ENCODE measurements around the gene PPIAL4G.
"Not testable (repeated sequence)": the region's sequence is repeated elsewhere in the genome, so short reads cannot be mapped to it uniquely, and the experiment has no call there.

The PPIAL4G gene

GRCh38 chr1:148483029-148483428, at the start of gene PPIAL4G:
TSS of gene PPIAL4G (minus strand) at chr1:148483302. CDS start at chr1:148483252, 50 bp downstream.
- not testable (repeated sequence) for H3K4me1 ChIP-seq (ENCODE audit: insufficient read depth, insufficient read length); H3K4me3 ChIP-seq (ENCODE audit: insufficient read length, low read depth); H3K36me3 ChIP-seq (ENCODE audit: insufficient read depth, insufficient read length, low read length); DNase-seq (ENCODE audit: low read depth, low spot score); H3K27me3 ChIP-seq (ENCODE audit: insufficient read depth, insufficient read length); H3K9me3 ChIP-seq (ENCODE audit: insufficient read depth, low read length); H3K9ac ChIP-seq (ENCODE audit: insufficient read length, low read depth)

- not testable (repeated sequence) for H3K4me1 ChIP-seq (ENCODE audit: insufficient read depth, insufficient read length); H3K36me3 ChIP-seq (ENCODE audit: insufficient read depth, insufficient read length, low read length); H3K27me3 ChIP-seq (ENCODE audit: insufficient read depth, insufficient read length); H3K4me3 ChIP-seq (ENCODE audit: insufficient read length, low read depth); H3K9me3 ChIP-seq (ENCODE audit: insufficient read depth, low read length); H3K9ac ChIP-seq (ENCODE audit: insufficient read length, low read depth); DNase-seq (ENCODE audit: low read depth, low spot score)
These were observed 49.1 kb upstream of the PPIAL4G start for GRCh38 chr1:148532158-148532557.

GRCh38 chr1:148529101-148529567, 46.0 kb upstream of the PPIAL4G start:
- H3K9ac ChIP-seq (ENCODE audit: insufficient read length, low read depth); H3K36me3 ChIP-seq (ENCODE audit: insufficient read depth, insufficient read length, low read length); H3K4me3 ChIP-seq (ENCODE audit: insufficient read length, low read depth); H3K27me3 ChIP-seq (ENCODE audit: insufficient read depth, insufficient read length); H3K9me3 ChIP-seq (ENCODE audit: insufficient read depth, low read length); H3K4me1 ChIP-seq (ENCODE audit: insufficient read depth, insufficient read length): not testable (repeated sequence)
- peak; percentile 52 for DNase-seq (ENCODE audit: low read depth, low spot score)

GRCh38 chr1:148528591-148528990, 45.5 kb upstream of the PPIAL4G start:
- H3K9me3 ChIP-seq (ENCODE audit: insufficient read depth, low read length); H3K4me3 ChIP-seq (ENCODE audit: insufficient read length, low read depth); H3K4me1 ChIP-seq (ENCODE audit: insufficient read depth, insufficient read length); H3K27me3 ChIP-seq (ENCODE audit: insufficient read depth, insufficient read length); DNase-seq (ENCODE audit: low read depth, low spot score); H3K36me3 ChIP-seq (ENCODE audit: insufficient read depth, insufficient read length, low read length); H3K9ac ChIP-seq (ENCODE audit: insufficient read length, low read depth): not testable (repeated sequence)

- not testable (repeated sequence) for H3K36me3 ChIP-seq (ENCODE audit: insufficient read depth, insufficient read length, low read length); H3K4me1 ChIP-seq (ENCODE audit: insufficient read depth, insufficient read length); H3K27me3 ChIP-seq (ENCODE audit: insufficient read depth, insufficient read length); H3K9ac ChIP-seq (ENCODE audit: insufficient read length, low read depth); DNase-seq (ENCODE audit: low read depth, low spot score); H3K9me3 ChIP-seq (ENCODE audit: insufficient read depth, low read length); H3K4me3 ChIP-seq (ENCODE audit: insufficient read length, low read depth)
These were observed 43.5 kb upstream of the PPIAL4G start for GRCh38 chr1:148526587-148526986.

GRCh38 chr1:148523205-148524144, 40.4 kb upstream of the PPIAL4G start:
- not testable (repeated sequence) for H3K9me3 ChIP-seq (ENCODE audit: insufficient read depth, low read length); H3K4me1 ChIP-seq (ENCODE audit: insufficient read depth, insufficient read length); H3K27me3 ChIP-seq (ENCODE audit: insufficient read depth, insufficient read length); H3K36me3 ChIP-seq (ENCODE audit: insufficient read depth, insufficient read length, low read length); DNase-seq (ENCODE audit: low read depth, low spot score); H3K9ac ChIP-seq (ENCODE audit: insufficient read length, low read depth); H3K4me3 ChIP-seq (ENCODE audit: insufficient read length, low read depth)

GRCh38 chr1:148522561-148523204, 39.6 kb upstream of the PPIAL4G start:
- peak; percentile 99 for DNase-seq (ENCODE audit: low read depth, low spot score)
- H3K9me3 ChIP-seq (ENCODE audit: insufficient read depth, low read length); H3K9ac ChIP-seq (ENCODE audit: insufficient read length, low read depth); H3K36me3 ChIP-seq (ENCODE audit: insufficient read depth, insufficient read length, low read length); H3K27me3 ChIP-seq (ENCODE audit: insufficient read depth, insufficient read length); H3K4me3 ChIP-seq (ENCODE audit: insufficient read length, low read depth); H3K4me1 ChIP-seq (ENCODE audit: insufficient read depth, insufficient read length): not testable (repeated sequence)

GRCh38 chr1:148522072-148522471, 39.0 kb upstream of the PPIAL4G start:
- DNase-seq (ENCODE audit: low read depth, low spot score): peak; percentile 80
- H3K27me3 ChIP-seq (ENCODE audit: insufficient read depth, insufficient read length); H3K9ac ChIP-seq (ENCODE audit: insufficient read length, low read depth); H3K4me3 ChIP-seq (ENCODE audit: insufficient read length, low read depth); H3K36me3 ChIP-seq (ENCODE audit: insufficient read depth, insufficient read length, low read length); H3K9me3 ChIP-seq (ENCODE audit: insufficient read depth, low read length); H3K4me1 ChIP-seq (ENCODE audit: insufficient read depth, insufficient read length): not testable (repeated sequence)

GRCh38 chr1:148514310-148514709, 31.2 kb upstream of the PPIAL4G start:
- H3K4me1 ChIP-seq (ENCODE audit: insufficient read depth, insufficient read length); H3K4me3 ChIP-seq (ENCODE audit: insufficient read length, low read depth); H3K9ac ChIP-seq (ENCODE audit: insufficient read length, low read depth); DNase-seq (ENCODE audit: low read depth, low spot score); H3K9me3 ChIP-seq (ENCODE audit: insufficient read depth, low read length); H3K27me3 ChIP-seq (ENCODE audit: insufficient read depth, insufficient read length); H3K36me3 ChIP-seq (ENCODE audit: insufficient read depth, insufficient read length, low read length): not testable (repeated sequence)

- not testable (repeated sequence) for DNase-seq (ENCODE audit: low read depth, low spot score); H3K9ac ChIP-seq (ENCODE audit: insufficient read length, low read depth); H3K4me1 ChIP-seq (ENCODE audit: insufficient read depth, insufficient read length); H3K4me3 ChIP-seq (ENCODE audit: insufficient read length, low read depth); H3K27me3 ChIP-seq (ENCODE audit: insufficient read depth, insufficient read length); H3K36me3 ChIP-seq (ENCODE audit: insufficient read depth, insufficient read length, low read length); H3K9me3 ChIP-seq (ENCODE audit: insufficient read depth, low read length)
These were observed 29.6 kb upstream of the PPIAL4G start for GRCh38 chr1:148512571-148513184.

GRCh38 chr1:148493933-148494332, 10.8 kb upstream of the PPIAL4G start:
- not testable (repeated sequence) for DNase-seq (ENCODE audit: low read depth, low spot score); H3K36me3 ChIP-seq (ENCODE audit: insufficient read depth, insufficient read length, low read length)

More at GRCh38 chr1:148493933-148494332, 10.8 kb upstream of the PPIAL4G start:
- not testable (repeated sequence) for H3K4me3 ChIP-seq (ENCODE audit: insufficient read length, low read depth); H3K9ac ChIP-seq (ENCODE audit: insufficient read length, low read depth); H3K9me3 ChIP-seq (ENCODE audit: insufficient read depth, low read length); H3K4me1 ChIP-seq (ENCODE audit: insufficient read depth, insufficient read length); H3K27me3 ChIP-seq (ENCODE audit: insufficient read depth, insufficient read length)

Measured in NT2/D1 (cell line).